Activated naive CD8-positive, alpha-beta T cell treated with anti-CD3 and anti-CD28 coated beads for 36 hours (primary cell): ENCODE data around the gene TNNT3. TPM values are rescaled to one million over a fixed set of nuclear protein-coding genes. Genes with fewer than 3 reads are reported as not detected.

Experiments used
- total RNA-seq, 2 experiments: library from RNA; stranded (reverse); gene quantifications; one replicate each; pipeline ENCODE4 v1.2.3, GENCODE V29; 2021

TNNT3 gene
- total RNA-seq, 2 experiments from 2014 or later, result 0.50 to 0.54 TPM

Other genes starting within 250 kb of the TNNT3 start
- gene KRTAP5-6, start 222.5 kb upstream of the TNNT3 start, total RNA-seq, result not detected
- not detected for gene IFITM10, start 169.1 kb upstream of the TNNT3 start, total RNA-seq
- gene CTSD, start 155.8 kb upstream of the TNNT3 start, total RNA-seq, result 10 to 100 TPM; 40.9 to 43.0 TPM
- gene SYT8, start 84.7 kb upstream of the TNNT3 start, total RNA-seq, result not detected
- under 1 TPM in 1 of 2 experiments, not detected in 1; 0.31 TPM for gene TNNI2, start 80.7 kb upstream of the TNNT3 start, total RNA-seq
- gene LSP1, start 66.6 kb upstream of the TNNT3 start, total RNA-seq, result 100 to 1,000 TPM; 147 to 148 TPM
- gene PRR33, start 27.8 kb upstream of the TNNT3 start, total RNA-seq, result under 1 TPM; 0.20 to 0.31 TPM
- 100 to 1,000 TPM; 148 to 151 TPM for gene MRPL23, start 27.6 kb downstream of the TNNT3 start, total RNA-seq
- not detected for gene H19, start 78.1 kb downstream of the TNNT3 start, total RNA-seq
- gene IGF2, start 219.7 kb downstream of the TNNT3 start, total RNA-seq, result under 1 TPM; 0.06 to 0.08 TPM
- gene INS, start 241.5 kb downstream of the TNNT3 start, total RNA-seq, result not detected